ENCODE data around the gene TMOD2. TPM values are rescaled to one million over a fixed set of nuclear protein-coding genes. Genes with fewer than 3 reads are reported as not detected.
"Not testable (repeated sequence)": the region's sequence is repeated elsewhere in the genome, so short reads cannot be mapped to it uniquely, and the experiment has no call there.

Gene TMOD2
- total RNA-seq, 1 experiment from 2014 or later: 2.8 TPM

GRCh38 chr15:51780636-51781035 is 29.2 kb downstream of the TMOD2 start:
- POLR2A ChIA-PET: interaction anchor here (0.6 to 1.7 kb wide), 6 partner anchors 23 to 159 kb away, joined by 3 to 6 read pairs (median 3); partner anchors contain the start of gene LYSMD2
- H3K27ac Mint-ChIP-seq (ENCODE audit: low read depth, unreplicated experiment): no peak overlapping the region
- H3K27me3 Mint-ChIP-seq (ENCODE audit: insufficient read depth, unreplicated experiment): no peaks in the 10 kb centered on the region
- TF ChIP-seq CTCF (IDR thresholded peaks at IDR 0.05; ENCODE audit: unreplicated experiment): no peak
- CTCF ChIA-PET: interaction anchor here (0.5 to 1.5 kb wide), 9 partner anchors 9 to 245 kb away, joined by 3 to 6 read pairs (median 3); no protein-coding TSS in a partner anchor
- peaks cover 4% of the 10 kb centered on the region for H3K36me3 Mint-ChIP-seq (ENCODE audit: insufficient read depth, unreplicated experiment)
- no peaks in the 10 kb centered on the region for H3K9me3 Mint-ChIP-seq (ENCODE audit: unreplicated experiment)
- intact Hi-C loops (cut with micrococcal nuclease): loop anchor here (5.0 to 10.0 kb wide), 2 partner anchors 294 to 427 kb away; no protein-coding TSS in a partner anchor
- DNase-seq (ENCODE audit: unreplicated experiment): peak; percentile 66
- no peak overlapping the region for H3K4me3 Mint-ChIP-seq (ENCODE audit: unreplicated experiment)
- BruUV-seq (replicated peaks): no TSS peak
- peaks cover 27% of the 10 kb centered on the region for H3K4me1 Mint-ChIP-seq (ENCODE audit: insufficient read depth, unreplicated experiment)

GRCh38 chr15:51781506-51781905 is 30.1 kb downstream of the TMOD2 start:
- no peak overlapping the region for H3K4me3 Mint-ChIP-seq (ENCODE audit: unreplicated experiment)
- DNase-seq (ENCODE audit: unreplicated experiment): no peak
- ChIA-PET POLR2A (interaction anchor here (1.2 to 1.7 kb wide), 2 partner anchors 44 to 160 kb away, joined by 3 to 6 read pairs; partner anchors contain the start of gene LYSMD2), CTCF (interaction anchor here (0.5 to 0.7 kb wide), 2 partner anchors 26 to 58 kb away, joined by 3 read pairs; no protein-coding TSS in a partner anchor)
- no peak overlapping the region for H3K27ac Mint-ChIP-seq (ENCODE audit: low read depth, unreplicated experiment)
- no peaks in the 10 kb centered on the region for H3K9me3 Mint-ChIP-seq (ENCODE audit: unreplicated experiment)
- no peak for TF ChIP-seq CTCF (IDR thresholded peaks at IDR 0.05; ENCODE audit: unreplicated experiment)
- H3K36me3 Mint-ChIP-seq (ENCODE audit: insufficient read depth, unreplicated experiment): peaks cover 4% of the 10 kb centered on the region
- no peaks in the 10 kb centered on the region for H3K27me3 Mint-ChIP-seq (ENCODE audit: insufficient read depth, unreplicated experiment)
- intact Hi-C loops (cut with micrococcal nuclease): loop anchor here (5.0 to 10.0 kb wide), 2 partner anchors 293 to 426 kb away; no protein-coding TSS in a partner anchor
- peaks cover 20% of the 10 kb centered on the region for H3K4me1 Mint-ChIP-seq (ENCODE audit: insufficient read depth, unreplicated experiment)
- BruUV-seq (replicated peaks): no TSS peak

GRCh38 chr15:51782357-51782896 is 31.0 kb downstream of the TMOD2 start:
- Mint-ChIP-seq H3K4me3 (ENCODE audit: unreplicated experiment) (no peak overlapping the region), H3K9me3 (ENCODE audit: unreplicated experiment) (no peaks in the 10 kb centered on the region), H3K27me3 (ENCODE audit: insufficient read depth, unreplicated experiment) (no peaks in the 10 kb centered on the region), H3K36me3 (ENCODE audit: insufficient read depth, unreplicated experiment) (peaks cover 4% of the 10 kb centered on the region), H3K27ac (ENCODE audit: low read depth, unreplicated experiment) (no peak overlapping the region), H3K4me1 (ENCODE audit: insufficient read depth, unreplicated experiment) (peaks cover 16% of the 10 kb centered on the region)
- intact Hi-C loops (cut with micrococcal nuclease): loop anchor here (2.0 to 10.0 kb wide), 3 partner anchors 124 to 425 kb away; no protein-coding TSS in a partner anchor
- DNase-seq (ENCODE audit: unreplicated experiment): peak; percentile 55
- CTCF ChIA-PET: interaction anchor here (0.8 to 1.3 kb wide), 2 partner anchors 133 to 375 kb away, joined by 3 to 4 read pairs; no protein-coding TSS in a partner anchor
- TF ChIP-seq CTCF (IDR thresholded peaks at IDR 0.05; ENCODE audit: unreplicated experiment): peak; percentile 59
- no TSS peak for BruUV-seq (replicated peaks)
- POLR2A ChIA-PET: no interaction called here

GRCh38 chr15:51783967-51784366 is 32.6 kb downstream of the TMOD2 start:
- DNase-seq (ENCODE audit: unreplicated experiment): no peak
- no TSS peak for BruUV-seq (replicated peaks)
- Mint-ChIP-seq H3K9me3 (ENCODE audit: unreplicated experiment) (no peaks in the 10 kb centered on the region), H3K4me3 (ENCODE audit: unreplicated experiment) (no peak overlapping the region), H3K27me3 (ENCODE audit: insufficient read depth, unreplicated experiment) (no peaks in the 10 kb centered on the region), H3K4me1 (ENCODE audit: insufficient read depth, unreplicated experiment) (peaks cover 16% of the 10 kb centered on the region), H3K27ac (ENCODE audit: low read depth, unreplicated experiment) (no peak overlapping the region), H3K36me3 (ENCODE audit: insufficient read depth, unreplicated experiment) (peaks cover 4% of the 10 kb centered on the region)
- CTCF ChIA-PET: interaction anchor here (0.8 kb wide), 1 partner anchor 39 kb away, joined by 3 read pairs; no protein-coding TSS in a partner anchor
- intact Hi-C loops (cut with micrococcal nuclease): loop anchor here (2.0 to 10.0 kb wide), 3 partner anchors 123 to 423 kb away; no protein-coding TSS in a partner anchor
- no peak for TF ChIP-seq CTCF (IDR thresholded peaks at IDR 0.05; ENCODE audit: unreplicated experiment)
- POLR2A ChIA-PET: interaction anchor here (0.6 to 0.7 kb wide), 2 partner anchors 103 to 220 kb away, joined by 3 to 4 read pairs; partner anchors contain the start of gene SCG3

- POLR2A ChIA-PET: interaction anchor here (0.7 kb wide), 1 partner anchor 123 kb away, joined by 3 read pairs; no protein-coding TSS in a partner anchor
- intact Hi-C loops (cut with micrococcal nuclease): loop anchor here (10.0 kb wide), 1 partner anchor 288 kb away; no protein-coding TSS in a partner anchor
Observed at GRCh38 chr15:51787130-51787529, 35.7 kb downstream of the TMOD2 start.

GRCh38 chr15:51792474-51792873 is 41.1 kb downstream of the TMOD2 start:
- H3K4me1 Mint-ChIP-seq (ENCODE audit: insufficient read depth, unreplicated experiment); H3K9me3 Mint-ChIP-seq (ENCODE audit: unreplicated experiment); POLR2A ChIA-PET; H3K4me3 Mint-ChIP-seq (ENCODE audit: unreplicated experiment); H3K27me3 Mint-ChIP-seq (ENCODE audit: insufficient read depth, unreplicated experiment); DNase-seq (ENCODE audit: unreplicated experiment); CTCF ChIA-PET; H3K27ac Mint-ChIP-seq (ENCODE audit: low read depth, unreplicated experiment); intact Hi-C loops (cut with micrococcal nuclease); BruUV-seq (replicated peaks); H3K36me3 Mint-ChIP-seq (ENCODE audit: insufficient read depth, unreplicated experiment): not testable (repeated sequence)

More at GRCh38 chr15:51787130-51787529, 35.7 kb downstream of the TMOD2 start:
- not testable (repeated sequence) for H3K27ac Mint-ChIP-seq (ENCODE audit: low read depth, unreplicated experiment); H3K4me1 Mint-ChIP-seq (ENCODE audit: insufficient read depth, unreplicated experiment); H3K36me3 Mint-ChIP-seq (ENCODE audit: insufficient read depth, unreplicated experiment); BruUV-seq (replicated peaks); H3K27me3 Mint-ChIP-seq (ENCODE audit: insufficient read depth, unreplicated experiment); H3K9me3 Mint-ChIP-seq (ENCODE audit: unreplicated experiment); H3K4me3 Mint-ChIP-seq (ENCODE audit: unreplicated experiment)
- peak; percentile 24 for DNase-seq (ENCODE audit: unreplicated experiment)
- CTCF ChIA-PET: interaction anchor here (1.6 kb wide), 1 partner anchor 10 kb away, joined by 13 read pairs; no protein-coding TSS in a partner anchor

Measured in MCF 10A (cell line).